ENCODE measurements around the gene TGFB2.
A peak's percentile ranks its signal among the peaks of the same experiment; 100 is the strongest.

DNA sequence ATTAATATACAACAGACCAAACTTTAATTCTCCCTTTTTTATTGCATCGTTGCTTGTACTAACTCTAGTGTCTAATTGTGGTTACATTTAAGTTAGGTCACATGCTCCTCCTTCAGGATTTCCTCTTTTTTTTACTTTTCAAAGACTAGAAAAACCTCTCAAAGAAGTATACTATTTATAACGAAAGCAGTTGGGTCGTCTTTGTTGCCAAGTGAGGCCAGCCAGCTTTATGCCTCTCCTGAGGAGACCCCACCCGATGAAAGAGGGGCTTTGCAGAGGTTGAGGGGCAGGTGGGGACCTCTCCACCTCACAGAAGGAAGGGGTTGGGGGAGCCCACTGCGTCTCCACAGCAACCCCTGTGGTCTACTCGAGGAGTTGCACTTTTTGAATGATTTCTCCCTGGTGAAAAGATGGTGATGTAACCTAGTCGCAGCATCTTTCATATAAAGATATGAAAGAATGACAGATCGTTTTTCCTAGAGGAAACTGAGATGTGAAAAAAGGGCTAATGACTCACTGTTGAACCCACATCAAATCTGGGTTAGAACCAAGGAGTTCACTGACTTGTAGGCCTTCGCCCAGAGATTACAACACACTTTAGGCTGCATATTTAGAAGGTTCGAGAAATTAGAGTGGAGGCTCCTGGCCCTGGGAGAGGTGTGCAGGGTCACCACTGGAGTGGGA, 6.4 kb downstream of the TGFB2 start:
- TF ChIP-seq EZH2 (IDR thresholded peaks at IDR 0.05; ENCODE audit: borderline replicate concordance, low read depth, low read length, severe bottlenecking) = no peak
- TF ChIP-seq CTCF (IDR thresholded peaks at IDR 0.05; ENCODE audit: extremely low read depth in 1 of 2, insufficient read depth in 1 of 2, low read depth in 1 of 2, low read length in 2 of 2) = peak; percentile 47 to 65
- no peak for TF ChIP-seq MAX (IDR thresholded peaks at IDR 0.05; ENCODE audit: insufficient read depth, insufficient read length)
- TF ChIP-seq POLR2A (IDR thresholded peaks at IDR 0.05; ENCODE audit: low read depth, low read length) = no peak
- no peak for TF ChIP-seq POLR2AphosphoS5 (IDR thresholded peaks at IDR 0.05; ENCODE audit: insufficient read depth, low read depth, low read length)
- TF ChIP-seq MYC (IDR thresholded peaks at IDR 0.05; ENCODE audit: low read depth, low read length) = no peak
- TF ChIP-seq FOS (IDR thresholded peaks at IDR 0.05; ENCODE audit: borderline replicate concordance, insufficient read depth, low read length) = no peak
- peak; percentile 4 for TF ChIP-seq JUN (IDR thresholded peaks at IDR 0.05; ENCODE audit: borderline replicate concordance, insufficient read depth, insufficient read length, low read depth)
- no peak for TF ChIP-seq GATA2 (IDR thresholded peaks at IDR 0.05; ENCODE audit: insufficient read depth, insufficient read length, low read depth, low read length)
